ENCODE measurements around the gene PAX8. TPM values are rescaled to one million over a fixed set of nuclear protein-coding genes. Genes with fewer than 3 reads are reported as not detected.

Gene PAX8
- total RNA-seq, 4 donors from 2014 or later = 2.8 to 23.9 (median 6.0) TPM

DNA sequence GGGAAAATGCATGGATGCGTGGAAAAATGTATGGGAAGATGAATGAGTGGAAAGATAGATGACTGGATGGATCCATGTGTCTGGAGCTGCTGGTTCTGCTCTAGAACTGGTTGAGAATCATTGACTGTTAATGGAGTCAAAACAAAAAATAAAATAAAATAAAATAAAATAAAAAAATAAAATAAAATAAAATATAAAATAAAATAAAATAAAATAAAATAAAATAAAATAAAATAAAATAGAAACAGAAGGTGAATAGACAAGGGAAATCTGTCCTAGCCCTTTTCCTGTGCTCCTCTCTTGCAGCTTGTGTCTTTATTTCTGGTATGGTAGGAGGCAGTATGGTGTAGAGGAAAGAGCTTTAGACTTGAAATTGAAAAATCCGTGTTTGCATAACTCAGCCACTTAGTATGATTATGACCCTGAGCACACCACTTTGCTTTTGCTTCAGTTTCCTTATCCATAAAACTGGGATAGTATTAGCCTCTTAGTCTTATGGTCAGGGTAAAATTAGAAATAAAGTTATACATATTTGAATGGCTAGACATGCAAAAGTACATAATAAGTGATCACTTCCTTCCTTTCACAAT is 54.0 kb downstream of the PAX8 start:
- intact Hi-C loops (cut with DNase I; ENCODE audit: low total_unique reads) = no loop called here
- Histone ChIP-seq H3K27me3 (no peaks in the 10 kb centered on the region), H3K4me3 (no peak overlapping the region), H3K36me3 (no peaks in the 10 kb centered on the region), H3K9me3 (no peaks in the 10 kb centered on the region), H3K27ac (no peak overlapping the region), H3K4me1 (no peaks in the 10 kb centered on the region)
- TF ChIP-seq, protein P1, sequence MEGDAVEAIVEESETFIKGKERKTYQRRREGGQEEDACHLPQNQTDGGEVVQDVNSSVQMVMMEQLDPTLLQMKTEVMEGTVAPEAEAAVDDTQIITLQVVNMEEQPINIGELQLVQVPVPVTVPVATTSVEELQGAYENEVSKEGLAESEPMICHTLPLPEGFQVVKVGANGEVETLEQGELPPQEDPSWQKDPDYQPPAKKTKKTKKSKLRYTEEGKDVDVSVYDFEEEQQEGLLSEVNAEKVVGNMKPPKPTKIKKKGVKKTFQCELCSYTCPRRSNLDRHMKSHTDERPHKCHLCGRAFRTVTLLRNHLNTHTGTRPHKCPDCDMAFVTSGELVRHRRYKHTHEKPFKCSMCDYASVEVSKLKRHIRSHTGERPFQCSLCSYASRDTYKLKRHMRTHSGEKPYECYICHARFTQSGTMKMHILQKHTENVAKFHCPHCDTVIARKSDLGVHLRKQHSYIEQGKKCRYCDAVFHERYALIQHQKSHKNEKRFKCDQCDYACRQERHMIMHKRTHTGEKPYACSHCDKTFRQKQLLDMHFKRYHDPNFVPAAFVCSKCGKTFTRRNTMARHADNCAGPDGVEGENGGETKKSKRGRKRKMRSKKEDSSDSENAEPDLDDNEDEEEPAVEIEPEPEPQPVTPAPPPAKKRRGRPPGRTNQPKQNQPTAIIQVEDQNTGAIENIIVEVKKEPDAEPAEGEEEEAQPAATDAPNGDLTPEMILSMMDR (IDR thresholded peaks at IDR 0.05) = no peak
- TF ChIP-seq POLR2A (IDR thresholded peaks at IDR 0.05) = no peak
- no peak for DNase-seq

DNA sequence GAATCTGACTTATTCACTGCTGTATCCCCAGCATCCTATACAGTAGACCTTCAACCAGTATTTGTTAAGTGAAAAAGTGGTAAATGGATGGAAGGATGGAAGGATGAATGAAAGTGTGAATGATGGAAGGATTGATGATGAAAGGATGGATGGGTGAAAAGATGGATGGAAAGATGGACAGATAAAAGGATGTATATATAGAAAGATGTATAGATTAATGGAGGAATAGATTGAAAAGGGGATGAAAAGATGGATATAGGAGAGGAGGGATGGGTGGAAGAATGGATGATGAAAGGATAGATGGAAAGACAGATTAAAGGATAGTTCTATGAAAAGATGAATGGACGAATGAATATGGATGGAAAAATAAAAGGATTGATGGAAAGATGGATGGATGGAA is 54.9 kb downstream of the PAX8 start:
- no peak overlapping the region for H3K27ac ChIP-seq
- no peak for DNase-seq
- no peaks in the 10 kb centered on the region for H3K27me3 ChIP-seq
- no peaks in the 10 kb centered on the region for H3K36me3 ChIP-seq
- intact Hi-C loops (cut with DNase I; ENCODE audit: low total_unique reads) = no loop called here
- TF ChIP-seq, protein P1 (IDR thresholded peaks at IDR 0.05) = no peak
- no peak for TF ChIP-seq POLR2A (IDR thresholded peaks at IDR 0.05)
- H3K4me1 ChIP-seq = no peaks in the 10 kb centered on the region
- no peaks in the 10 kb centered on the region for H3K9me3 ChIP-seq
- H3K4me3 ChIP-seq = no peak overlapping the region

DNA sequence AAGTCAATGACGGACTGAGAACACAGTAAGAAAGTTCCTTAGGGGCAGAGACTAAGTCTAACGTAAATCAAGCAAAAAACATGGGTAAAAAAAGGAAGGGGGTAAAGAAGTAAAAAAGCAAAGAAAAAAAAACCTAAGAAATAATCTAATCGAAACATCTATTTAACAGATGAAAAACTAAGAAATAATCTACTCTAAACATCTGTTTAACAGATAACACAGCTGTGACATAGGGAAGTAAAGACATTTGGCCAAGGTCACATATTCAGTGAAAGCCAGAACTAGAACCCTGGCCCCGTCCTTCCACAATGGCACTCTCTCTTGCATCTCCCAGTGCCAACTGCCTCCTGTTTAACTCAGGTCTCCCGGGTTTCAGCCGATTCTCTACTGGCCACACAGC is 56.9 kb downstream of the PAX8 start:
- no peak for DNase-seq
- H3K4me1 ChIP-seq = no peaks in the 10 kb centered on the region
- TF ChIP-seq, protein P1 (IDR thresholded peaks at IDR 0.05) = no peak
- TF ChIP-seq POLR2A (IDR thresholded peaks at IDR 0.05) = no peak
- intact Hi-C loops (cut with DNase I; ENCODE audit: low total_unique reads) = no loop called here
- no peak overlapping the region for H3K27ac ChIP-seq
- H3K36me3 ChIP-seq = no peaks in the 10 kb centered on the region
- H3K27me3 ChIP-seq = no peaks in the 10 kb centered on the region
- H3K9me3 ChIP-seq = no peaks in the 10 kb centered on the region
- no peak overlapping the region for H3K4me3 ChIP-seq

DNA sequence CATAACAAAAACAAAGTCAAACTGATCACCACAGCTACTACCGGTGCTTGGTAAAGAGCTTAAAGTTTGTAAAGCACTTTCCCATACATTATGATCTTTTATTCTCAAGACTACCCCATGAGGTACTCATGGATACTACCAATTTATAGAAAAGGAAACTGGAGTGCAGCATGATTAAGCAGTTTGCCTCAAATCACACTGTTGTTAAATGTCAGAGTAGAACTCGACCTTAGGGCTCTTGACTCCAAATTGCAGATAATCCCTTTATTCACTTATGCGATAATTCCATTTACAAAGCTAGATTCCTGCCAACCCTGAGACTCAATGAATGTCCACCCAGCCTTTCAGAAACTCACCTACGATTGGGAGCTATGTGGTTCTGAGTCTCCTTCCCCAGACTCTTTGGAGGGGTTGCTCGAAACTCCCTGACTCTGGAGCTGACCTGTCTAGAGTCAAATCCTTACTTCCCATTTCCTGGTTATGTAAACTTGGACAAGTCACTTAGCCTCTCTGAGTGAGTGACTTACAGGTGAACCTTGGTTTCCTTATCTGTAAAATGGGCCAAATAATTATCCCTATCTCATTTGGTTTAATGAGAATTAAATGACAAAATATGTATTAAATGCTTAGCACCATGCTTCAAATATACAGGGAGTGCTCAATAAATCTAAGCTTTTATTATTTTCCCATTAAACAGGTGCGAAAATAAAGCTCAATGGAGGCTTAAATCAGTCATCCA is 57.6 kb downstream of the PAX8 start:
- H3K4me3 ChIP-seq = no peak overlapping the region
- H3K9me3 ChIP-seq = no peaks in the 10 kb centered on the region
- intact Hi-C loops (cut with DNase I; ENCODE audit: low total_unique reads) = no loop called here
- no peaks in the 10 kb centered on the region for H3K36me3 ChIP-seq
- DNase-seq = no peak
- H3K4me1 ChIP-seq = no peaks in the 10 kb centered on the region
- TF ChIP-seq POLR2A (IDR thresholded peaks at IDR 0.05) = no peak
- TF ChIP-seq, protein P1 (IDR thresholded peaks at IDR 0.05) = no peak
- H3K27ac ChIP-seq = no peak overlapping the region
- no peaks in the 10 kb centered on the region for H3K27me3 ChIP-seq

DNA sequence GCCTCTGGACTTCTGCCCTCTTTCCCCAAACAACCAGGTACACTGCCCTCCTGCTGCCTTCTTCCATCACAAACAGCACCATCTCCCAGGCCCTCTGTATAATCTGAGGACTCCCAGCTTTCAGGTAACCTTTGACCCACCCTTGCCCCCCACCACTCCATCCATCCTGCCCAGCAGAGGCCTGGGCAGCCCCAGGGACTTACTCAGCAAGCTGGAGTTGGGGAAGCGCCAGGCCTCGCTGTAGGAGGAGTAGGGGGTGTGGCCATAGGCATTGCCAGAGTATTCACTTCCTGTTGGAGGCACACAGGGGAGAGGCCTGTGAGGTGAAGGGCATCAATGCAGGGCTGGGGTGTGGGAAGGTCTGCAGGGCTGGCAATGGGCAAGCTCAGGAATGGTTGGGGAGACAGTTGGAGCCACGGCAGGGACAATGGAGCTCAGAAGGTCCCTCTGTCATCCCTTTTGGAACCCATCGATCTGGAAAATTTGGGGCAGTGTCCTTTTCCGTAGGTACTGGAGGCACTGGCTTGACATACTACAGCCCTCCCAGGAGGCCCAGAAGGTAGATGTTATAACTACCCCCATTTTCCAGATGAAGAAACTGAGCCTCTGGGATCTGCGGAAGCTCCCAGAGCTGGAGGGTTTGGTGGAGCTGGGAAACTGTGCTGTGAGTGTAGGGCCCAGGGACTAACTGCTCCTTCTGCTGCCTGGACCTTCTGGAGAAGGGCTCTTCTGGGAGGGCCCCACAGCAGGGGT is 58.7 kb downstream of the PAX8 start:
- no peaks in the 10 kb centered on the region for H3K27me3 ChIP-seq
- no peaks in the 10 kb centered on the region for H3K9me3 ChIP-seq
- DNase-seq = no peak
- H3K4me1 ChIP-seq = no peaks in the 10 kb centered on the region
- intact Hi-C loops (cut with DNase I; ENCODE audit: low total_unique reads) = no loop called here
- no peak overlapping the region for H3K4me3 ChIP-seq
- H3K36me3 ChIP-seq = no peaks in the 10 kb centered on the region
- TF ChIP-seq POLR2A (IDR thresholded peaks at IDR 0.05) = no peak
- TF ChIP-seq, protein P1 (IDR thresholded peaks at IDR 0.05) = no peak
- H3K27ac ChIP-seq = no peak overlapping the region
